ENCODE measurements around the gene DHRS7C.

DHRS7C gene

GRCh38 chr17:9765322-9765721 is 26.1 kb downstream of the DHRS7C start:
- DNase-seq (ENCODE audit: low spot score), result no peak

- DNase-seq (ENCODE audit: low spot score), result no peak
Measured at GRCh38 chr17:9763643-9764042, 27.7 kb downstream of the DHRS7C start.

GRCh38 chr17:9760266-9760665 is 31.1 kb downstream of the DHRS7C start:
- DNase-seq (ENCODE audit: low spot score), result no peak

- DNase-seq (ENCODE audit: low spot score), result peak; percentile 15
Measured at GRCh38 chr17:9755083-9755482, 36.3 kb downstream of the DHRS7C start.

- DNase-seq (ENCODE audit: low spot score), result no peak
Measured at GRCh38 chr17:9750524-9750923, 40.9 kb downstream of the DHRS7C start.

GRCh38 chr17:9729735-9730420 is 61.5 kb downstream of the DHRS7C start:
- peak; percentile 72 for DNase-seq (ENCODE audit: low spot score)

- DNase-seq (ENCODE audit: low spot score), result peak; percentile 65
Measured at GRCh38 chr17:9729034-9729650, 62.2 kb downstream of the DHRS7C start.

- no peak for DNase-seq (ENCODE audit: low spot score)
Measured at GRCh38 chr17:9728564-9728963, 62.8 kb downstream of the DHRS7C start.

GRCh38 chr17:9728005-9728404 is 63.4 kb downstream of the DHRS7C start:
- DNase-seq (ENCODE audit: low spot score), result no peak

GRCh38 chr17:9726291-9726690 is 65.1 kb downstream of the DHRS7C start:
- no peak for DNase-seq (ENCODE audit: low spot score)

- no peak for DNase-seq (ENCODE audit: low spot score)
Measured at GRCh38 chr17:9725575-9725974, 65.8 kb downstream of the DHRS7C start.

All from kidney tubule cell (primary cell).